NCI-H748 treated with DMSO at 0.1 percent for 48 hours (cell line): ENCODE data around the gene GRIK3.
A peak's percentile ranks its signal among the peaks of the same experiment; 100 is the strongest.

Experiments used
- DNase-seq: peaks from one replicate; lab custom pipeline; 2025; lab: John Stamatoyannopoulos, UW

The GRIK3 gene

GRCh38 chr1:37043101-37043500 lies 8.8 kb upstream of the GRIK3 start:
- no peak for DNase-seq

- no peak for DNase-seq
Observed at GRCh38 chr1:37042506-37042905, 8.2 kb upstream of the GRIK3 start.

GRCh38 chr1:37041483-37041882 lies 7.2 kb upstream of the GRIK3 start:
- DNase-seq, result no peak

GRCh38 chr1:37040773-37041172 lies 6.5 kb upstream of the GRIK3 start:
- DNase-seq, result no peak

- no peak for DNase-seq
Observed at GRCh38 chr1:37040261-37040660, 5.9 kb upstream of the GRIK3 start.

- DNase-seq, result peak; percentile 65
Observed at GRCh38 chr1:37038227-37039093, 4.1 kb upstream of the GRIK3 start.

GRCh38 chr1:37037690-37038089 lies 3.4 kb upstream of the GRIK3 start:
- DNase-seq, result no peak

- DNase-seq, result no peak
Observed at GRCh38 chr1:37036667-37037053, 2.3 kb upstream of the GRIK3 start.

GRCh38 chr1:37035796-37036666 lies 1.7 kb upstream of the GRIK3 start:
- DNase-seq, result no peak

- no peak for DNase-seq
Observed at GRCh38 chr1:37035014-37035691, 838 bp upstream of the GRIK3 start.

- no peak for DNase-seq
Observed at GRCh38 chr1:37033355-37034101, 787 bp downstream of the GRIK3 start.

GRCh38 chr1:37032660-37033354 lies 1.5 kb downstream of the GRIK3 start:
- no peak for DNase-seq

GRCh38 chr1:37031871-37032270 lies 2.4 kb downstream of the GRIK3 start:
- no peak for DNase-seq

GRCh38 chr1:37031429-37031828 lies 2.9 kb downstream of the GRIK3 start:
- DNase-seq, result no peak

- DNase-seq, result no peak
Observed at GRCh38 chr1:37028981-37029617, 5.2 kb downstream of the GRIK3 start.

- no peak for DNase-seq
Observed at GRCh38 chr1:37021502-37021901, 12.8 kb downstream of the GRIK3 start.

GRCh38 chr1:37020653-37021277 lies 13.6 kb downstream of the GRIK3 start:
- DNase-seq, result no peak

GRCh38 chr1:37018510-37018909 lies 15.8 kb downstream of the GRIK3 start:
- no peak for DNase-seq

- no peak for DNase-seq
Observed at GRCh38 chr1:37017720-37018119, 16.6 kb downstream of the GRIK3 start.

GRCh38 chr1:37016121-37016520 lies 18.2 kb downstream of the GRIK3 start:
- no peak for DNase-seq
